A549 treated with AZD9567 at 1 μM for 4 hours (cell line): ENCODE data around the gene ARHGAP25. TPM values are rescaled to one million over a fixed set of nuclear protein-coding genes. Genes with fewer than 3 reads are reported as not detected.

Experiments
- total RNA-seq: library from RNA; stranded (reverse); fragments of 200-300 nt; extraction: Qiagen RNA extraction; gene quantifications from 5 replicates; pipeline ENCODE4 v1.2.3, GENCODE V29; 2022; ENCODE audit not compliant: insufficient read depth

The ARHGAP25 gene
- total RNA-seq = 0.14 to 0.29 TPM (median 0.25 TPM) in 4 of 5 replicates, not detected in the other

GRCh38 chr2:68734688-68735525 lies at the start of gene ARHGAP25:
ARHGAP25 (plus strand) TSS chr2:68734811; CDS start chr2:68735200, 389 bp downstream.

DNA sequence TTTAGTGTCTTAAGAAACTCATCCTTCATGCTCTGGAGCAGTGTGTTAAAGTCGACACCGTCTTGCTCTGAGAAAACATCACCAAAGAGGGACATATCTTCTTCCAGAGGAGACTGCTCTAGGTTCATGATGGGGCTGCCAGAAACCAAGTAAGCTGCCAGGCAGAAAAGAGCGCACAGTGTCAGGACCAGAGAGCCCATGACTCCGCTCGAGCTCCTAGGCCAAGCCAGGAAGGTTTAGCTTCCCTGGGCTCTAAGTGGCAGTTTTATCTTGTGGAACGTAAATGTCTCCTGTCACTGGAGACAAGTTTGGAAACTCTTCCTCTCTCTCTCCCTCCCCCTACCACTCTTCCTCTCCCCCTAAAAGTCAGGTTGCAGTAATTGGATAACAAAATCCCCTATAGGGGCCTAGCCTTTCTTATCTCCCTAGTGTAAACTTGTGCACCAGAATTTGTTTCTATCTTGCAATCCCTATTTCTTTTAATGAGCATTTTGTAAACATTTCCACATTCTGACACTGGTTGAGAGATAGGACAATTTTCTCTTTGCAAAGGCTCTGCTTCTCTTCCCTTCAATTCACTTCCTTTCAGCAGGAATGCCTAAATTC lies 136.7 kb downstream of the ARHGAP25 start, which contains the start of gene BMP10:
BMP10 (minus strand) TSS at position 239 of the 606 bp plus-strand sequence; CDS start at position 200, 39 bp downstream.

Other genes with a start within 250 kb of the ARHGAP25 start
- 0.01 TPM in 1 of 5 replicates, not detected in the others for gene PROKR1, start 91.2 kb upstream of the ARHGAP25 start, total RNA-seq
- not detected in 5 replicates for gene BMP10, start 136.6 kb downstream of the ARHGAP25 start, total RNA-seq
- 1.6 to 2.8 TPM (median 2.3 TPM) in 4 of 5 replicates, not detected in the other for gene GKN2, start 218.1 kb downstream of the ARHGAP25 start, total RNA-seq
- gene GKN1, start 239.8 kb downstream of the ARHGAP25 start, total RNA-seq = 0.45 to 0.66 TPM (median 0.50 TPM) in 4 of 5 replicates, not detected in the other